NCI-H82 treated with DMSO at 0.1 percent for 48 hours (cell line): ENCODE measurements around the gene ATP5PD.
"Not testable (repeated sequence)": the region's sequence is repeated elsewhere in the genome, so short reads cannot be mapped to it uniquely, and the experiment has no call there.

ENCODE experiments used
- DNase-seq: peaks from one replicate; lab custom pipeline; 2025; ENCODE audit not compliant: unreplicated experiment; lab: John Stamatoyannopoulos, UW

ATP5PD gene

DNA sequence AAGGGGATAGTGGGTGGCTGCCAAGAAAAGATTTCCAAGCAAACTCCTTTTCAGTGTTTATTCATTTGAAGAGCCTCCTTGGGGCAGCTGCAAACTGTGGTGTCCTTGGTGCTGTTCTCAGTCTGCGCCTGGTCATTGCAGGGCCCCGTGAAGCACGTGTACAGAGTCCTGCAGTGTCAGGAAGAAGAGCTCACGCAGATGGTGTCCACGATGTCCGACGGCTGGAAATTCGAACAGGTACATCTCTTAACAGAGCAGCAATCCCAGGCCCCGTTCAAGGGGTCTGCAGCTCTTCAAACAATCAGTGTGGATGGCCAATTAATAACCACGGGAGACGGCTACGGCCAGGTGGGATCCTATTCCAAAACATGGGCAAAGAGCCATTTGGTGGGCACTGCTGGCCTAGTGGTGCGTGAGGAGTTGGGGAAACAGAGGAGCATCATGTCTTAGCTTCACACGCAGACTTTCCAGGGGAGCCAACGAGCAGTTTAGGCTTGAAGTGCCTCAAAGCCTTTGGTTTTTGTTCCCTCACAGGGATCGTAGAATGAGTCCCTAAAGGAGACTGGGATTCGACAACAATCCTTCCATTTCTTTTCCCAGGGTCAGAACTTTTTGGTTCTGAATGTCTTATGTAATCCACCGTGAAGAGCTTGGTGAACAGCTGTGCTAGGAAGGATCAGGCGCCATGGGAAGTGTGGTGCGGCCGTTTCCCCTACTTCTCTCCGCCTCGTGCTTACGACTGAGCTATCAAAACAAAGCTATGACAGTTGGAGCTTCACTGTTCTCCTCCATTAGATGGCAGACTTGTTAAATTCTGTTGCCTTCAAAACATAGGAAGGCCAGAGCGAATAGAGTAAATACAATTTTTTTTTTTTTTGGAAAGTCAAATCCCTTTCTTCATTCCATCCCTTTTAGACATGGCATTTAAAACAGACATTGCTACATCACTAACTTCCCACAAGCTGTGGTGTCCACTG lies 12.9 kb upstream of the ATP5PD start:
- DNase-seq = peak; percentile 86

DNA sequence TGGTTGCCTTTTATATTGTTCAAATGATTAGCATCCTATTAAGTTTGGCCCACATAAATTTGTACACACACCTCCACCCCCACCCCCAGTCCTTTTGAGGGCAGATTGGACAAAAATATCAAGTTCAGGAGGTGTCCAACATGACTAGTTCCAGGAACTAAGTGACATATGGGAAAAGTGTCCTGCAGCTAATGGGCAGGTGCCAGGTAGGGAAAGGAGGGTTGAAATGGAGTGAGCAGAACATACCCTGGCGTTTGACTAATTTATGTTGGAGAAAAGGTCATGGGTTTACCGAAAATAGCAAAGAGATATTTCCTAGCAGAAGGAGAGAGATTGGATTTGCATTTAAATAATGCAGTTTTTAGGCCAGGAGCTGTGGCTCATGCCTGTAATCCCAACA lies 5.2 kb upstream of the ATP5PD start:
- DNase-seq = no peak

DNA sequence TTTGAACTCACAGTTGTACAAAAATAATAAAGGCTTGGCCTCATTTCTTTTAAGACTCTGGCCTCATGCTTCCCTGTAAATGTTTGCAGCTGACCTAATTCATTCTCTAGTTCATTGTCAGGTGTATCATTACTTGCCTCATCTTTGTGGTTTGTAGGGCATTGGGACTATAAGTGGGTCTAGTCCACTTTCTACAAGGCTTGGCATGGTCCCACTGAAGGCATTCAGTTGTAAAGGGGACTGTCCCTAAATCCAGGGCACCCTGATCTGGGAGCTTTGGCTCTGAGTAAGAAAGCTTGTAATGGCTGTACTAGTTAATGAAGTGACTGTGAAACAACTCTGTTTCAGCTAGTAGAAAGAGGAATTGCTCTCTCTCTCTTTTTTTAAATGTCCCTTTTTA lies 2.9 kb upstream of the ATP5PD start:
- DNase-seq = no peak

DNA sequence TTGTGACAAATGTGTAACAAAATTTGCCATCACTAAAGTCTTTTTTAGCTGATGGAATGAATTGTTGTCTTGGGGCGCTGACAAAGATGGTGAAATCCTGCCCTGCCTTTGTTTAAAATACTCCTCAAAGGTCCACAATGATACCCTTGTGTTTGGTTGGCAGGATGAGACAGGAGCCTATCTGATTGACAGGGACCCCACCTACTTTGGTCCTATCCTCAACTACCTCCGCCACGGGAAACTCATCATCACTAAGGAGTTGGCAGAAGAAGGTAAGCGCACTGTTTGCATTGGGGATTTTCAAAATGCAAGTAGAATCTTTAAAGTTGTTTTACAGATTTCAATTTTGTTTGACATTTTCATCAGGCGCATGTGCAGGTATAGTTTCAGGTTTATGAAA lies 2.3 kb upstream of the ATP5PD start:
- no peak for DNase-seq

DNA sequence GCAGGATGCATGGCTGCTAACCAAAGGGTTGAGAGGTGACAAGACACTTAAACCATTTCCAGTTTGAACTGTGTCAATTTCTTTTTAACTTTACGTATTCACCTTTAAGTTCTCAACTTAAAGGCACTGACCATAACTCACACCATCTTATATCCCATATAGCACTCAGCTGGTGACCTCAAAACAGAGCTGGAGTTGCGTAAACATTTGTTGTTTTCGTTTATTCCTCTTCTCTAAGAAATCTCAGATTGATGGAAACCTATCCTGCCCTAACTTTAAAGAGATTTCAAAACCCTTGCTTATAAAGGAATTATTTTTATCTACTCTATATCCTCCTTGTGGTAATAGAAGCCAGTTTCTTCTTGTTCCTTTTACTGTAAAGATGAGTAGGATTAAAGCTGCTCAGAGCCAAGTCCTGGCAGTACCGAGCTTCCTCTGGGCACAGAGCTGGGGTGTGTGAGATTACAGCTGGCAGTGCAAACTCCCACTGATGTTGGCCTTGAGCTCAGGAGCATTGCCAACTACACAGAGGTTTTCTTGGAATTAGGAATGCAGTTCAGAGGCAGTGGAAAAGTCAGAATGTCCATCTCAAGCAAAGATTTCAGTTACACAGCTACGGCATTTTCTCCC lies 1.6 kb upstream of the ATP5PD start:
- no peak for DNase-seq

DNA sequence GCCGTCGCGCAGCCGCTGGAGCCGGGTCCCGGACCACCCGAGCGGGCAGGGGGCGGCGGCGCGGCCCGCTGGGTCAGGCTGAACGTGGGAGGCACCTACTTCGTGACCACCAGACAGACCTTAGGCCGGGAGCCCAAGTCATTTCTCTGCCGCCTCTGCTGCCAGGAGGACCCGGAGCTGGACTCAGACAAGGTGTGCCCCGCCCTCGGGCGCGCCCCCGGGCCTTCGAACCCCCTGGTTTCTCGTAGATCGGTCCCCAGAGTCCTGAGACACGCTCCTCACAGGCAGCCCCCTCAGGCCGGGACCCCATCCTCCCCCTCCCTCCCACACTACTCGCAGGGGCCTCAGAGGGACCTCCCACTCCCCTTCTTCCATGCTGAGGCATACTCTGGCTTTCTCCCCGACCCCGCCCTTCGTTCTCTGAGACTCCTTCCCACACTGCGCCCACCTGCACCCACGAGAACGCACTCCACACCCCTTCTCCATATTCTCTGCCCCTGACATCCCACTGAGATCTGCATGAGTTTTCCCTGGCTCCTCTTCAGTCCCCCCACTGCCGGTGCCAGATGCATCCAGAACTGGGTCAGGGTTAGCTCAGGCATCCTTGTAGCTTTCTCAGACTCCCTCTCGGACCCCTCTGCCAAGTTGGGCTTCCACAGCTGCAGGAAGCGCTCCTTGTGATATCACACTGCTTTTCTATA lies 779 bp upstream of the ATP5PD start:
- DNase-seq = no peak

DNA sequence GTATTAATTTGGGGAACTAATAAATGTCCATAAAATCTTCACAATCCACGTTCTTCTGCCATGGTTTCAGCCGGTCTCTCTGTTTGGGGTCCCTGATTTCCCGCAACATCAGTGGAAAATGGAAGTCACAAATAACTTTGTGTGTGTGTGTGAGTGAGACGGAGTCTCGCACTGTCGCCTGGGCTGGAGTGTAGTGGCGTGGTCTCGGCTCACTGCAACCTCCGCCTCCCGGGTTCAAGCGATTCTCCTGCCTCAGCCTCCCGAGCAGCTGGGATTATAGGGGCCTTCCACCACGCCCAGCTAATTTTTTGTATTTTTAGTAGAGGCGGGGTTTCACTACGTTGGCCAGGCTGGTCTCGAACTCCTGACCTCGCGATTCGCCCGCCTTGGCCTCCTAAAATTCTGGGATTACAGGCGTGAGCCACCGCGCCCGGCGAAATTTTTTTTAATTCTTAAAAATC lies 793 bp downstream of the ATP5PD start:
- not testable (repeated sequence) for DNase-seq

DNA sequence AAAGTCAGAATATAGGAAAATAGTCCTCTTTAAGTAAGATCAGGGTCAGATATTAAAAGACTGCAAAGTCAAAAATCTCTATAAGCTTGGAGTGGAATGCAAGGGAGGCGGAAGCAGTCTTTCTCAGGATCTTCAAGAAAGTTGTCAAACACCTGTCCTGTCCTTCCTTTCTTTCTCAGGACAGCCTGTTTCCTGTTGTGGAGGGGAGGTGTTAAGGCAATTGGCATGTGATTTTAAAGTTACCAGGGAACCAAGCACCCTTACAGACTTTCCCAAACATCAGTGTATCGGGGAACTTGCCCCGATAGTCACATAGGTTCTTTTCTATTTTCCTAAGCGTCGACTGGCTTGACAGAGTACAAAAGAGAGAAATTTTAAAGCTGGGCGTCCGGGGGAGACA lies 2.1 kb downstream of the ATP5PD start:
- no peak for DNase-seq

DNA sequence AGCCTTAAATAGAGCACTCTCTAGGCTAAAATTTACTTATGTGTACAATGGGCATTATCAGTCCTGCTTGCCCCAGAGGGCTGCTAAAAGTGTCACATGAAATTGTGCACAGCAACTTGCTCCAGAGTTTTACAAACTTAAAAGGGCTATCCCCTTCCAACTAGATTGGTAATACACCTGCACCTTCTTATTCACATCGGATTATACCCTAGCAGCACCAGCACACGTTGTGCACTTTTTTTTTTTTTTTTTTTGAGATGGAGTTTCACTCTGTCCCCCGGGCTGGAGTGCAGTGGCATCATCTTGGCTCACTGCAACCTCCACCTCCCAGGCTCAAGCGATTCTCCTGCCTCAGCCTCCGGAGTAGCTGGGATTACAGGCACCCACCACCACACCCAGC lies 3.0 kb downstream of the ATP5PD start:
- DNase-seq = not testable (repeated sequence)

DNA sequence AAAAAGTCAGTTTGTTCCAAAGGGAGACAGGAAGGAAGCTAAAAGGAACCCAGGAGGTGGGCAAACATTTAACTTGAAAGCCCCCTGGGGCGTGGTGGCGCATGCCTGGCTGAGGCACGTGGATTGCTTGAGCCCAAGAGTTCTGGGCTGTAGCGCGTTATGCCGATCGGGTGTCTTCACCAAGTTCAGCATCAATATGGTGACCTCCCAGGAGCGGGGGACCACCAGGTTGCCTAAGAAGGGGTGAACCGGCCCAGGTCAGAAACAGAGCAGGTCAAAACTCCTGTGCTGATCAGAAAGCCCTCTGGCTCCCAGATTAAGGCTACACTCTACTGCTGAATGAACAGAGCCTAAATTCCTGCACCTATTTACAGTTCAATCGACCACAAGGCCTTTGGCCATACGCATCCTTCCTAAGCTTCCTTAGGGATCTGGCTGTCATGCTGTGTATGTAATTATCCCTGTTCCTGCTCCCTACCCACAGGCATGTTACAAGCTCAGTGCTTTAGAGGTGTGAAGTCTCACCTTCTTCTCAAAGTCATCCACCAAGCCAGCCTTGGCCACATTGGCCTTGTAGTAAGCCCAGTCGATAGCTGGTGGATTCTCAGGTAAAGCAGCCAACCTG lies 5.0 kb downstream of the ATP5PD start:
- no peak for DNase-seq

DNA sequence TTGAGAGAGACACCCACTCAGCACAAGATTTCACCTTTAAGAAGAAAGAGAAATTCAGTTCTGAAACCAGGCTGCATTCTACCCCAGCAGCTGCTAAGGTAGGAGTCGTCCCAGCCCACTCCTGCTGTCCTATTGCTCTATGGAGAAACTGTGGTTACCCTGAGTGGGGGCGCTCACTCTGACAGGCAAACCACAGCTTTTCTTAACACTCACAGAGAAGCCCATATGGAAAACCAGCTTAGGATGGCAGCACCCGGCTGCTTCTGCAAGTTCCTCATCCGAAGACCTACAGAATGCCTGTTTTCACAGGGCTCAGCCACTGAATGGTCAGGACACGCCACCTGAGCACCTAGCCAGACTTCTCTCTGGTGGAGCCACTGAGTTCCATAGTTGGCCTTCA lies 7.5 kb downstream of the ATP5PD start:
- DNase-seq = no peak

DNA sequence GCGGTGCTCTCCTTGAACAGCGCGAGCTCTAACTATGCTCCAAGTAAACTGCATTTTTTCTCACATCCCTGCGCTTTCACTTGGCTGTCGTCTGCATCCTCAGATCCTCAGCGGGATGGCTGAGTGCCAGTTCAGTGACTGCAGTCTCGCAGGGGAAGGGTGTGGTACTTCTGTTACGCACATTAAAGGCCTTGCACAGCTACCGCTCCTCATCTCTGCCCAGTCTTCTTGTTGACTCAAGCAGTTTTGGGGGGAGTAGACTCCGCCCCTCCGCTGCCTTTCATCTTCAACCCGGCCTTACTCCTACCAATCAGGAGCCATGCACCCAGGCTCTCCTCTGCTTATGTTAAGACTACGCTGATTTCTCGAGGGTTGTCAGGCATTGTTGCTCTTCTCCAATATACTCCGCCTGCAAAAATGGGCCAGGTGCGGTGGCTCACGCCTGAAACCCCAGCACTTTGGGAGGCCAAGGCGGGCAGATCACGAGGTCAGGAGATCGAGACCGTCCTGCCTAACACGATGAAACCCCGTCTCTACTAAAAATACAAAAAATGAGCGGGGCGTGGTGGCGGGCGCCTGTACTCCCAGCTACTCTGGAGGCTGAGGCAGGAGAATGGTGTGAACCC lies 10.0 kb downstream of the ATP5PD start:
- DNase-seq = no peak

DNA sequence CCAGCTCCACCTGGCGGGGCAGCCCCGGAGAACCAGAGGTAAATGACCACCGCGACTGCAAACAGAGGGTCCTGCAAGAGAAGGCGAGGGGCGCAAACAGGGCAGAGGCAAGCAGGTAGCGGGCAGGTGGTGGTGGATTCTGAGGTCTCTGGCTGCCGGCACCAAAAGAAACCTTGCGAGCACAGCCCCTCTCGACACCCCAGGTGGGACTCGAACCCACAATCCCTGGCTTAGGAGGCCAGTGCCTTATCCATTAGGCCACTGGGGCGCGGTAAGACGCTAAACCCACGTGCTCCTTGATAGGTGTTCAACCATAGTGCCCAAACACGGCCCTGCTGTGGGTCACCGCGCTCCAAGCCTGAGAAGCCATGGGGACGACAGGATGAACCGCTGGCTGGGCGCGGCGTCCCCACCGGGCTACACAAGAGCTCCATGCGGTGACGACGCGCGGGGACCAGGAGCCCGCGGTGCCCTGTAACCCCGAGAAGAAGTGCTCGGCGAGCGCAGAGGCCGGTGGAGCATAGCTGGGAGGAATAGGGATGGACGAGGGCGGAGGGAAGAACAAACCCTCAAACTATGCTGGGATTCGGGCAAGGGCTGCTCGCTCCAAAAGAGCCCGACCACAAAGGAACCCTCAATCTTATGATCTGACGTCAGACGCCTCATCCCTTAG lies 12.4 kb downstream of the ATP5PD start:
- peak; percentile 83 for DNase-seq

DNA sequence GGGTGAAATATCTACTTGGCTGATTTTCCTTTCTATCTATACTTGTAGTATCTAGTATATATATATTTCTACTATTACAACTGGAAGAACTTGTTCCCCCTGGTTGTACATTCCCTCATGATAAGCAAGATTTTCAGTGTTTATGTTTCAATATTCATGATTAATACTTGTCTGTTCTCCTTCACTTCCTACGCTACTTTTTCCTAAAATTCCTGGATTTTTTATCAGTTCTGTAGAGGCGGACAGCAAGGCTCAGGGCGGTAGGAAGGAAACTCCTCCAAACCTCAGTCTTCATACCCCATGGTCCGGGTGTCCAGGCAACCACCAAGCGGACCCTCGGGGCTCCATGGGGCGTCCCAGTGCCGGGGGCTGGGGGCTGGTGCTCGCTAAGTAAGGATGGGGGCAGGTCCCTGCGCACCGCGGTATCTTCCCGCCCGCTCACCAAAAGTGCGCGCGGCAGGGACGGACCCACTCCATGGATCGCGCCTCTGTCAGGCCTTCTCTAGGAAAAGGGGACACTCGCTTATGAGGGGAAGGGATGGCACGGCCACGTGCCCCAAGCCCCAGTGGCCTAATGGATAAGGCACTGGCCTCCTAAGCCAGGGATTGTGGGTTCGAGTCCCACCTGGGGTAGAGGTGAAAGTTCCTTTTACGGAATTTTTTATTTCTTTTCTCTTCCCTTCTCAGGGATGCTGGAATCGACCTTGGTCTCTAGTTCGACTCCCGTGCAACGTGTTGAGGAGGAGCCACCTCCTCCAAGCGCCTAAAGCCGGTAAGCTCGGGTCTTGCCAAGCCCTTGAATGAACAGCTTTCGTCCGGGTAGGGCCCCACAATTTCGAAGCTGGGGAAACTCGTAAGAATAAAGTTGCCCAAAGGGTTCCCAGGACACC lies 13.2 kb downstream of the ATP5PD start:
- DNase-seq = peak; percentile 79

DNA sequence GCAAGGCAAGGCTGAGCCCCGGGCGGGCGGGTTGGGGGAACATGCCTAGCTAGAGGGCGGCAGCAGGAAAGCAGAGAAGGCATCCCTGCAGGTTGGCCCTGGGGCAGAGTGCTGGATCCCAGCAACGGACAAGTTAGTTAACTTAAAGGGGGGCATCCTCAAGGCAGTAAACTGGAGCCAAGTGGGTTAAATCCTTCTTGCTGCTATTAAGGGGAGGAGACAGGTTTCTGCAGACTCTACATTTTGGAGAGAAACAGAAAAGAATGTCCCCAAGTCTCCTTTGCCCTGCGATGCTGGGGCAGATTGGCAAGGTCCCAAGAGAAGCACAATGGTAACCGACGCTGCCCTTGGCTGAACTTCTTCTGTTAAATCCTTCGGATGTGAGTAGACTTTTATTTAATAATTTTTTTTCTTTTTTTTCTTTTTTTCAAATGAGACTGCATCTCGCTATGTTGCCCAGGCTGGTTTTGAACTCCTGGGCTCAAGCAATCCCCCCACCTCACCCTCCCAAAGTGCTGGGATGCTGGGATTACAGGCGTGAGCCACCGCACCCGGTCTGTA lies 14.0 kb downstream of the ATP5PD start:
- DNase-seq = no peak

DNA sequence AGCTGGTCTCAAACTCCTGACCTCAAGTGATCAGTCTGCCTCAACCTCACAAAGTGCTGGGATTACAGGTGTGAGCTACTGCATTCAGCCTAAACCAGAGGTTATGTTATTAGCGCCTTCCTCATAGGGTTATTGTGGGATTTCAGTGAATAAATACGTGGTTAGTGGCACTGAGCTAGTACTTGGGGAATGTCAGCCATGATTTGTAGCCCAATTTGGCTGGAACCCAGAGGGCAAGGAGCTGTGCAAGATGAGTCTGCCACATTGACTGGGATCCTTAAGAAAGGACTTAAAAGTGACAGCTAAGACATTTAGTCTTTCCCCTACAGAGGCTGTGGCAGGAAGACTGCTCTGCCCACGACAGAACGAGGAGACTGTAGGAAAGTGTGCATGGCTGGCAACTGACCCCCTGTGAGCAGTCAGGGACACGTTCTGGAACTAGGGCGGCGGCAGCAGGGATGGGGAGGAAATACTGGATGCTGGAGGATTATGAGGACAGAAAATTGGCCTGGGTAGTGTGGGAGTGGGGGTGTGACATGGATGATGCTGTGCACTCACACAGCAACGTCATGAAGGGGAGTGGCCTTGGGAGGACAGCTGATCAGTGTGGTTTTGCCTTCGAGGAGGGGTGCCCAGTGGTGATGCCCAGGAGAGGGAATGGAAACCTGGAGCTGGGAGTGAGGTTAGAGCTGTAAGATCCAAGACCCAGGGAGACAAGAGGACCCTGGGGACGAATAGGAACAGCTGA lies 14.6 kb downstream of the ATP5PD start:
- DNase-seq = peak; percentile 91

DNA sequence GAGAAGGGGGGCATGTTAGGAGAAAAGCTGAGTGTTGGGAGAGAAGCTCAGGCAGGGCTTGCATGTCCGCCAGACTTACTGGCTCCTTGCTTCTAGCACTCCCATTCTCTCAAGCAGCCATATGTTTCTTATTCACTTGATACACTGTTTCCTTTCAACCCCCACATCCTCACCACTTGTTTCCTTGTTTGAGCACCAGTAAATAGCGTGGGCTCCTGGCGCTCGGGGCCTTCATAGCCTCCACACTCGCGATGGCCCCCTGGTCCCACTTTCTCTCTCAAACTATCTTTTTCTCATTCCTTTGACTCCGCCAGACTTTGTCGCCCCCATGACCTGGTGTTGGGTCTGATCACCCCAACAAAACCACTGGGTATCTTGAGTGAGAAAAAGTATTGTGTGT lies 16.6 kb downstream of the ATP5PD start:
- DNase-seq = no peak

DNA sequence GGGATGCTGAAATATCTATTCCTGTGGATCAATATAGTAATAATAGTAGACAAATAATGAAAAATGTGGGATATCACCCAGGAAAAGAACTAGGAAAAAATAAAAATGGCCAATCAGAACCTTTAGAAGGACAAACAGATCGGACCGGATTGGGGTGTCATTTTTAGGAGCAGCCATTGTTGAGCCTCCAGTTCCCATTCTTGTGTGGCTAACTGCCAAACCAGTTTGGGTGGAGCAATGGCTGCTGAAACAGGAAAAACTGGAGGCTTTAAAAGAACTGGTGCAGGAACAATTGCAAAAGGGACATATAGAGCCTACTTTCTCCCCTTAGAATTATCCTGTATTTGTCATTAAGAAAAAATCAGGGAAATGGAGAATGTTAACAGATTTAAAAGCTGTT lies 20.1 kb downstream of the ATP5PD start:
- not testable (repeated sequence) for DNase-seq
